ENCODE measurements around the gene MIF4GD. TPM values are rescaled to one million over a fixed set of nuclear protein-coding genes. Genes with fewer than 3 reads are reported as not detected.

The MIF4GD gene
- total and polyA plus RNA-seq, 2 experiments from 2014 or later: 12.4 to 23.6 TPM

DNA sequence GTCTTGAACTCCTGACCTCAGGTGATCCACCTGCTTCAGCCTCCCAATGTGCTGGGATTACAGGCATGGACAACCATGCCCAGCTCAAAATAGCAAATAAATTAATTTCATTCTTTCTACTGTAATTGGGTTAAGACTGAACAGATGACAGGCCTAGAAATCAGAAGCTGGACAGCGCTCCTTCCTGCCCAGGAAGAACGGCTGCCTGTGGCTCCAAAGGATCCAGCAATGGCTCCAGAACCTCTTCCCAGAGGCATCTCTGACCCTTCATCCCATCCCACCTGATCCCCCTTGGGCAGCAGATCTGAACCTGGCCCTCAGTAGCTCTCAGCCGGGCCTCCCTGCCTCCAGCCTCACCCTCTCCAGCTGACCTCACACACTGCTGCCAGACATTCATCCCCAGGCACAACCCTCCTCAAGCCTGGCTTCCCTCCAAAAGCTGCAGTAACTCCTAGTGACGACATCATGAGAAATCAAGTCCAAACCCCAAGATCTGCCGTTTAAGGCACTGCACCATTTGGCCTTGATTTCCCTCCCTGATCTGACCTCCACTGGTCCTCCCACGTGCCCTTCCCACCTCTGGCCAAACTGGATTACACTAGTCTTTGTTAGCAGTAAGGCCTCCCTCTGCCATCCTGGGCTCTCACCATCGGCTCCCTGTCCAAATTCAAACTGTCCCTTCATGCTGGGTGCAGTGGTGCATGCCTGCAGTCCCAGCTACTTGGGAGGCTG is 3.1 kb upstream of the MIF4GD start:
- 84% methylated on average over 7 of the region's 7 CpGs for WGBS (ENCODE audit: low lambda C conversion rate, missing lambda C conversion rate)
- no peaks in the 10 kb centered on the region for H3K27me3 ChIP-seq
- no peaks in the 10 kb centered on the region for H3K36me3 ChIP-seq (replicated peaks; ENCODE audit: insufficient read depth, low read depth)
- H3K4me1 ChIP-seq (ENCODE audit: insufficient read depth): peaks cover 7% of the 10 kb centered on the region
- H3K9me3 ChIP-seq (ENCODE audit: low read depth): no peaks in the 10 kb centered on the region
- no peaks in the 10 kb centered on the region for H3K79me2 ChIP-seq
- no peak overlapping the region for H3K27ac ChIP-seq
- no peak overlapping the region for H3K4me2 ChIP-seq
- no peak for DNase-seq (ENCODE audit: low spot score)
- H3K9me2 ChIP-seq (replicated peaks; ENCODE audit: insufficient read depth): no peaks in the 10 kb centered on the region
- TF ChIP-seq EZH2 (IDR thresholded peaks at IDR 0.05; ENCODE audit: borderline replicate concordance) (no peak), EZH2phosphoT487 (IDR thresholded peaks at IDR 0.05; ENCODE audit: low read depth, severe bottlenecking, unreplicated experiment) (no peak)
- TF ChIP-seq, protein P1, sequence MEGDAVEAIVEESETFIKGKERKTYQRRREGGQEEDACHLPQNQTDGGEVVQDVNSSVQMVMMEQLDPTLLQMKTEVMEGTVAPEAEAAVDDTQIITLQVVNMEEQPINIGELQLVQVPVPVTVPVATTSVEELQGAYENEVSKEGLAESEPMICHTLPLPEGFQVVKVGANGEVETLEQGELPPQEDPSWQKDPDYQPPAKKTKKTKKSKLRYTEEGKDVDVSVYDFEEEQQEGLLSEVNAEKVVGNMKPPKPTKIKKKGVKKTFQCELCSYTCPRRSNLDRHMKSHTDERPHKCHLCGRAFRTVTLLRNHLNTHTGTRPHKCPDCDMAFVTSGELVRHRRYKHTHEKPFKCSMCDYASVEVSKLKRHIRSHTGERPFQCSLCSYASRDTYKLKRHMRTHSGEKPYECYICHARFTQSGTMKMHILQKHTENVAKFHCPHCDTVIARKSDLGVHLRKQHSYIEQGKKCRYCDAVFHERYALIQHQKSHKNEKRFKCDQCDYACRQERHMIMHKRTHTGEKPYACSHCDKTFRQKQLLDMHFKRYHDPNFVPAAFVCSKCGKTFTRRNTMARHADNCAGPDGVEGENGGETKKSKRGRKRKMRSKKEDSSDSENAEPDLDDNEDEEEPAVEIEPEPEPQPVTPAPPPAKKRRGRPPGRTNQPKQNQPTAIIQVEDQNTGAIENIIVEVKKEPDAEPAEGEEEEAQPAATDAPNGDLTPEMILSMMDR (IDR thresholded peaks at IDR 0.05; ENCODE audit: poor library complexity): no peak
- H4K20me1 ChIP-seq (ENCODE audit: insufficient read depth, poor library complexity, severe bottlenecking): no peaks in the 10 kb centered on the region
- no peak overlapping the region for H3K4me3 ChIP-seq
- H2AFZ ChIP-seq: no peak overlapping the region

DNA sequence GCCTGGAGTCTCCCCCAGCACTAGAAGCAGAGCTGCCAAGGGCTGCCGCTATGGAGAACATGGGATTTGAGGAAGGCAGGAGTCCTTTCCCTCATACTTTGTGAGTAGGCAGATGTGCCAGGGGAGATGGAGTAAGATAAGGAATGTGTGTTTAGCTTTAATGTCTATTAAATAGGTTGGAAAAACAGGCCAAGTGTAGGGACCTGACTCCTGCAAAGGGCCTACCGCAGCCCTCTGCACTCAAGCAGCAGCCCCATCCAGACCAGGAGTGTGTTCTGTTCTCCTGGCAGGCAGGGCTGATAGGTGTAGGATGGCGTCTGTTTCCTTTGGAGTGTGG is 1.8 kb upstream of the MIF4GD start:
- Histone ChIP-seq H2AFZ (no peak overlapping the region), H3K27ac (no peak overlapping the region)
- 92% methylated on average over 3 of the region's 3 CpGs for WGBS (ENCODE audit: low lambda C conversion rate, missing lambda C conversion rate)

DNA sequence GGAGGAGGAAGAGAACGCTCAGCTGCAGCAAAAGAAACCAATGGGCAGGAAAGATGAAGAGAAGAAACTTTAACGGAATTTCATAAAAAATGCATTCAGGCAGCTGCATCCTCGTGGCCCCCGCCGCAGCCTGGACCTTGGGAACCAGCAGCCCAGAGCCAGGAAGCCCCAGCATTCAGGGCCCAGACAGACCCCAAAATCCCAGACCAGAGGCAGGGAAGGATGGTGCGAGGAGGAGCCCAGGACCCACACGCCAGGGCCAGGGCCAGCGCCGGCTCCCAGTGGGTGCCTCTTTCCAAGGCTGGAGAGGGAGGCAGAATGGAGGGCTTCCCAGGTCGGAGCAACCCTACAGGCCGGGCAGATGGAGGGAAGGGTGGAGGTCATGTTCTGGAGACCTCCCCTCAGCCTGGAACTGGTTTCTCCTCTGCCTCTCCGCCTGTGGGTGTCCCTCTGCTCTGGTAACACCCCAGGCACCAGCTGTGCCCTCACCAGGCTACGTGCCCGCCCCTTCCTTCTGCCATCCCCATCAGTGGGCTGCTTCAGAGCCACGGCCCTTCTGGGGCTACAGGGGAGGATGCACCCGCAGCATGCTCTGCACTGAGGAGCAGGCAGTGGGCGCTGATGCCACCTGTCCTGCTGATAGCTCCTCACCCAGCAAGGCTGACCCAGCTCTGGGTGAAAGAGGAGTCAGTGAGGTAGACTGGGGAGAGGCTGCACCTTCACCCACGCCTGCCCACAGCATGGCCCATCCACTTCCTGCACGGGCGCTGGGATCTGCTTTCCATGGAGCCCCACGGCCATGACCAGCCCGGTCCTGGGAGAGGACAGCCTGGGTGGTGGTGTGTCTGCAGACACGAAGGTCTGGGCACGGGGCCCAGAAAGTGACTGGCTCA is 1.2 kb upstream of the MIF4GD start:
- H3K36me3 ChIP-seq (replicated peaks; ENCODE audit: insufficient read depth, low read depth): no peaks in the 10 kb centered on the region
- no peaks in the 10 kb centered on the region for H3K9me2 ChIP-seq (replicated peaks; ENCODE audit: insufficient read depth)
- no peaks in the 10 kb centered on the region for H3K27me3 ChIP-seq
- TF ChIP-seq EZH2 (IDR thresholded peaks at IDR 0.05; ENCODE audit: borderline replicate concordance) (no peak), EZH2phosphoT487 (IDR thresholded peaks at IDR 0.05; ENCODE audit: low read depth, severe bottlenecking, unreplicated experiment) (no peak)
- TF ChIP-seq, protein P1 (IDR thresholded peaks at IDR 0.05; ENCODE audit: poor library complexity): no peak
- no peak for DNase-seq (ENCODE audit: low spot score)
- peaks cover 7% of the 10 kb centered on the region for H3K4me1 ChIP-seq (ENCODE audit: insufficient read depth)
- no peak overlapping the region for H3K27ac ChIP-seq
- H4K20me1 ChIP-seq (ENCODE audit: insufficient read depth, poor library complexity, severe bottlenecking): no peaks in the 10 kb centered on the region
- WGBS (ENCODE audit: low lambda C conversion rate, missing lambda C conversion rate): 70% methylated on average over 24 of the region's 24 CpGs
- H3K4me3 ChIP-seq: peak overlapping the region; percentile 88
- peak overlapping the region; percentile 100 for H3K4me2 ChIP-seq
- no peaks in the 10 kb centered on the region for H3K9me3 ChIP-seq (ENCODE audit: low read depth)
- peak overlapping the region; percentile 100 for H2AFZ ChIP-seq
- H3K79me2 ChIP-seq: no peaks in the 10 kb centered on the region

More for the DNA sequence above, 1.8 kb upstream of the MIF4GD start:
- TF ChIP-seq EZH2 (IDR thresholded peaks at IDR 0.05; ENCODE audit: borderline replicate concordance) (no peak), EZH2phosphoT487 (IDR thresholded peaks at IDR 0.05; ENCODE audit: low read depth, severe bottlenecking, unreplicated experiment) (no peak)
- TF ChIP-seq, protein P1 (IDR thresholded peaks at IDR 0.05; ENCODE audit: poor library complexity): no peak
- no peaks in the 10 kb centered on the region for H3K9me2 ChIP-seq (replicated peaks; ENCODE audit: insufficient read depth)
- H3K36me3 ChIP-seq (replicated peaks; ENCODE audit: insufficient read depth, low read depth): no peaks in the 10 kb centered on the region
- H3K79me2 ChIP-seq: no peaks in the 10 kb centered on the region
- DNase-seq (ENCODE audit: low spot score): no peak
- H3K4me2 ChIP-seq: no peak overlapping the region
- no peaks in the 10 kb centered on the region for H3K27me3 ChIP-seq
- H3K4me1 ChIP-seq (ENCODE audit: insufficient read depth): peaks cover 7% of the 10 kb centered on the region
- no peak overlapping the region for H3K4me3 ChIP-seq
- H4K20me1 ChIP-seq (ENCODE audit: insufficient read depth, poor library complexity, severe bottlenecking): no peaks in the 10 kb centered on the region
- no peaks in the 10 kb centered on the region for H3K9me3 ChIP-seq (ENCODE audit: low read depth)
